NOMO-1 treated with dmso at 0.1 percent for 144 hours (cell line): ENCODE results near the gene MAMDC2.
"Not testable (repeated sequence)": the region's sequence is repeated elsewhere in the genome, so short reads cannot be mapped to it uniquely, and the experiment has no call there.

Experiments used
- DNase-seq: peaks from one replicate; lab custom pipeline; 2025; ENCODE audit not compliant: unreplicated experiment; lab: John Stamatoyannopoulos, UW

The MAMDC2 gene

DNA sequence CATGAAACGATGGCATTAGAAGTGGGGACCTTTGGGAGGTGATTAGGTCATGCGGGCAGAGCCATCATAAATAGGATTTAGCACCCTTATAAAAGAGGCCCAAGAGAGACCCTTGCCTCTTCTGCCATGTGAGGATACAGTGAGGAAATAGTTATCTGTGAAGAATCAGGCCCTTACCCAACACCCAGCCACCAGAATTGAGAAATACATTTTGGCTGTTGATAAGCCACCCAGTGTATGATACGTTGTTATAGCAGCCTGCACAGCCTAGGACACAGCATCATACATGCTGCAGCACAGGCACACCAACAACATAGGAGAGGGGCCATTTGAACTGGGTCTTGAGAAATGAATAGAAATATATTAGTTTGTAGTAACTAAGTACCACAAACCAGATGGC lies 8.0 kb upstream of the MAMDC2 start:
- DNase-seq = no peak

DNA sequence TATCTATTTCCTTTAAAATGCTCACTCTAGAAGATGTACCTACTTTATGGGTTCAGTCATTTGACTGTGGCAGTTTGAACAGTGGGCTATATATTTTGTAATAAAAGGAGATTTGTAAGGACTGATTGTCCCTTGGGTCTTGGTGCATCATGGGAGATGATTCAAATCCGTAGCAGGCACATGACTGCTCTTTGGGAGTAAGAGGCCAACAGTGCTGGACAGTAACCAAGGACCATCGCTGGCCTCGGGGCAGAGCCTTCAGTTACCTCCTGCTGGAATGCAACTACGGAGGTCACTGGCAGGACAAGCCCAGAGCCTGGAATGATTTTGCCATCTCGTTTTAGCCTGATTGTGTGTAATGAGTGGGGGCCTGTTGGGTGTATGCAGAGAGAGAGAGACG lies 7.0 kb upstream of the MAMDC2 start:
- no peak for DNase-seq

DNA sequence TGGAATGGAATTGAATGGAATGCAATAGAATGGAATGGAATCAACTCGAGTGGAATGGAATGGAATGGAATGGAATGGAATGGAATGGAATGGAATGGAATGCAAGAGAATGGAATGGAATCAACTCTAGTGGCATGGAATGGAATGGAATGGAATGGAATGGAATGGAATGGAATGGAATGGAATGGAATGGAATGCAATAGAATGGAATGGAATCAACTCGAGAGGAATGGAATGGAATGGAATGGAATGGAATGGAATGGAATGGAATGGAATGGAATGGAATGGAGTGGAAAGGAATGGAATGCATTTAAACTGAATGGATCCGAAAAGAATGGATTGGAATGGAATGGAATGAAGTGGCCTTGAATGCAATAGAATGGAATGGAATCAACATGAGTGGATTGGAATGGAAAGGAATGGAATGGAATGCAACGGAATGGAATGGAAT lies 5.5 kb upstream of the MAMDC2 start:
- DNase-seq = not testable (repeated sequence)

DNA sequence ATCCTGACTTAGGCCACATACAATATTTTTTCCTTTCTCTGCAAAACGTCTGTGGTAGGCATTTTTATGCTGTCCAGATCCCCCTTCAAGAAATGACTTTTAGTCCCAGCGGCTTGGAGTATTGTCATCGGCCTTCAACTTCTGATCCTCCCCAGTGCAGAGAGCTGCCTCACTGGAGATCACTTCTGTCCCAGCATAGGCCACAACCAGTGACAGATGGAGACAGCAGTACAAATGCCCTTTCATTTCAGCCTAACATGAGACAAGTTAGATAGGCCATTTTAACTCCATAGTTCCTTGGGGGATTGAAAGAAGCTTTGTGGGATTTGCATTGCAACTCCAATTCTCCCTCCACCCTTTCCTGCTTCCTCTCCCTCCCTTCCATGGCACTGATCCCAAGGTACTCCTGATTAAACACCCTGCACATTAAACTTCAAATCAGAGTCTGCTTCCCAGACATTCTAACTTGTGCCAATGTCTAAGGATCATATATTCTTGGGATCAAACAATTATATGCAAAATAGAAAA lies 3.2 kb upstream of the MAMDC2 start:
- DNase-seq = no peak

DNA sequence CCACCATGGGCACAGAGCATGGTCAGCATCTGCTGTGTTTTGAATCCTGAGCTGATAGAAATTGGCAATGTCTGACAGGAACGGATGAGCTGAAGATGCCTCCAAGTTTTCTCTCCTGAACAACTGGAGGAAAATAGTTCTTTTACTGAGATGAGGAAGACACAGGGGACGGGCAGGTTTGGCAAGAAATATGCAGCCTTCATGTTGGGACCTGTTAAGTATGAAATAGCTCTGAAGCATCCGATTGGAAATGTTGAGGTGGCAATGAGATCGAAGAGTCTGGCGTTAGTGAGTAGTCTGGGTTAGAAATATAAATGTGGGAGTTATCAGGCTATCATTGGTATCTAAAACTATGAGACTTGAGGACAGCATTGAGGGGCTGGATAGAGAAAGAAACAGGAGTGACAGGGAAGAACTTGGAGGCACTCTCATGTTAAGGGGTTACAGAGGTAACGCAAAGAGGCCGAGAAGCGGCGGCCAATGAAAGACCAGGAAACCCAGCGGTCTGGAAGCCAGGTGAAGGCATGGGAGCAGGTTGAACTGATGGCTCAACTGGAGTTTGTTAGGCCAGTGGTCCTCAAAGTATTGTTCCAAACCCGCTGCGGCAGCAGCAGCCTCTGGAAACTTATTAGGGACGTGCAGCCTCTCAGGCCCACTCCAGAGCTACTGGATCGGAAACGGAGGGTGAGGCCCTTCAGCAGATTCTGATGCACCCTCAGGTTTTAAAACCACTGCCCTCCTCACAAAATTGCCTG lies 1.0 kb upstream of the MAMDC2 start:
- no peak for DNase-seq

DNA sequence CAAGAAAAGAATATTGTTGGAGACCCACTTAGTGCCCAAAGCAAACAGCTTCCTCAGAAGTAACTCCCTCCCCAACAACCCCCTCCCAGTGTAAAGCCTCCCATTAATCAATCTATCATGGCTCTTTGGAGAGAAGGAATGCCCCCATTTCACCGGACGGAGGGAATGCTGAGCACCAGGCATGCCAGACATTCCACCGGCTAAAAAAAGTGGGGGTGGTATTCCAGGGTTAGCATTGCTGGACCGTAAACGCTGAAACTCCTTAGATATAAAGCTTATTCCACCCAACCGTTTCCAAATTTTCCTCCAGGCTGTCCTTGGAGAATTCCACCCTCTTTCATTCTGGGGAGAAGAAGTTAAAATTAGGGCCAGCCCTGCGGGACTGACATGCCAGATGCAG lies 363 bp upstream of the MAMDC2 start:
- no peak for DNase-seq

DNA sequence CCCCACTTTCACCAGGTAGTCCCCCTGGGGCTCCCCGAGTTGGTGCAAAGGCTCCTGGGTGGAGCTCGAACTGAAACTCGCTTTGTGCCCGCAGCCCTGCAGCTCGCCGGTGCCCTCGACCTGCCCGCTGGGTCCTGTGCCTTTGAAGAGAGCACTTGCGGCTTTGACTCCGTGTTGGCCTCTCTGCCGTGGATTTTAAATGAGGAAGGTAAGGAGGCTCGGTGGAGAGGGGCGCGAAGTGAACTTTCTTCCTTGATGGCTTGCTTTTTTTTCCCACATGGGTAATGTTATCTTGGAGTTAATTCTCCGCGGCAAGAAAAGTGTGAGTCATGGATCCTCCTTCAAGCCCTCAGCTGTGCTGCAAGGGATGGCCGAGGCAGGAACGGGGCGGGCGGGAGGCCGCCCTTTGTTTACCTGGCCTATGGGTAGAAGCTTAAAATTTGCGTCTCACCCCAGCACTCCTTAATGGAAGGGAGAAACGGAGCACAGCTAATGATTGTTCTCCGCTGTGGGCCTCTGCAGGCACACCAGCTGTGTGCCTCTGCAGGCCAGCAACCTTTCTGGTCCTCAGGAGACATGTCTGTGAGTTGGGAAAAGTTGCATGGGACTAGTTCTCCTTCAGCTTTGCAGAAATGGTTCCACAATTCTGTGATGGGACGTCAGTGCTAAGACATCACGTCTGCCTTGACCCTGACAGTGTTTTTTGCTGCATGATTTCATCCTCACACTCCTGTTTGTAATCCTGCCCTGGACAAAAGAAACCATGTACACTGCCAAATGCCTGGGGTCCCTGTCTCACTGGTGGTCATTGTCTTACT lies 1.1 kb downstream of the MAMDC2 start:
- DNase-seq = no peak

DNA sequence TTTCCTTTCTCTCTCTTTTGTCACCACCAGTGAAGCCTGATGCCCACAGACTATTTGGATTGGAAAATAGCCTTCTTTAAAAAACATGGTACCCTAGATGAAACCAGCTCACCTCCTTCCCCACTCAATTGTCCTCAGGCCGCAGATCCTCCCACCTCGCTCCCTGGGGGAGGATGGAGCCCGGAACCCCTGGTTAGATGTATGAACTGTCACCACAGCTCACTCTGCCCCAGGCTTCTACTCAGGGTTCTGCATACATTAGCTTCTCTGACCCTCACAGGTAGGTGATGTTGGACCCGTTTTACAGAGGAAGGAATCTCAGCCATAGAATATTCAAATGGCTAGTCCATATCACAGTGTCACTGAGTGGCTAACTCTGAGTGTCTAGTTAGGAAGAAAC lies 1.8 kb downstream of the MAMDC2 start:
- no peak for DNase-seq

DNA sequence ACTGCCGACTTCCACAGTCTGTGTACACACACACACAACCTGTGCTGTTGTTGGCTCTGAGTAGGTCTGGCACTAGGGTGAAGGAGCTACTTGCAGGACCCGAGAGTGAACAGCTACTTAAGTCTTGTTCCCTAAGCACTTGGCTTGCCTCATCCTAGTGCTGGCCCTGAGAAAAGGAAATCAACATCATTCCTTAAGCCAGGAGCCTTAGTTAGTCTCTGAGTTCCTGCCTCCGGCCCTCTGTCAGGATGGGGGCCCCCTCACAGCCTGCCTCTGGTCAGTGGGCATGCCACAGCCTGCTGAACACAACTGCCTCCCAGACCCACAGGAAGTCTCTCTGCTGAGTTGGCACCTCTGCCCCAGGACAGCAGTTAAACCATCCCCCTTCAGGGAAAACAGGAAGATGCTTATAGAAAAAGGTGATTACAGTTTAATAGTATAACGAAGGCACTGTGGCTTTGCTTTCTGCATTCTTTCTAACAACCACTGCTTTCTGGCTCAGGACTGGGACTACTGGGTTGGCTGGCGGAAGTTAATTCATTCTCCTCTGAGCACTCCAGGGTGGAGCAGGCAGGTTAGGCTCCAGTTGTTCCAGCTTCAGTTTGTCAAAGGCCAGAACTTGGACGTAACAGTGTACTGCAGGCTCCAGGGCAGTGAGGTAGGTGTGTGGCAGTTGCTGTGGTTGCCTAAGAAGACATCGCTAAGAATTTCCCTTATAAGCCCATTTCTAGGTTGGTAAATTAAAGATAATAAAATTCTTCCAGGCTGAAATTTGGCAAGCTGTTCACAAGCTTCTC lies 2.8 kb downstream of the MAMDC2 start:
- DNase-seq = no peak

DNA sequence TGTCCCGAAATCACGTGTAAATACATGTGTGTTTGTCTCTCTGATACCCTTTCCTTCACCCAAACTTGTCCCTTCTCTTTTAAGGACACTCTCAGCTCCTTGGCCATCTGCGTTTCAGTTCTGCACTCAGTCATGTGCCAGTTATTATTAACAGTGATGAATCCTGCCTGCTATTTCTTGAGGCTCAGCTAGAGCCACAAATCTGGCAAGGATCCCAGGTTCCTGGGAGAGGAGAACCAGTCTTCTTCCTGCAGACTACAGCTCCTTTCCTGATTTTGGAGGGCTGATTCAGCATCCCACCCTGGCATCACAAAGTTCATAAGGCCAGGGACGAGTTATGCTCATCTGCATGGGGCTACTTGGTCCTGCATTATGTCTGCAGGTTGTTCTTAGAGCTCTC lies 5.6 kb downstream of the MAMDC2 start:
- no peak for DNase-seq

DNA sequence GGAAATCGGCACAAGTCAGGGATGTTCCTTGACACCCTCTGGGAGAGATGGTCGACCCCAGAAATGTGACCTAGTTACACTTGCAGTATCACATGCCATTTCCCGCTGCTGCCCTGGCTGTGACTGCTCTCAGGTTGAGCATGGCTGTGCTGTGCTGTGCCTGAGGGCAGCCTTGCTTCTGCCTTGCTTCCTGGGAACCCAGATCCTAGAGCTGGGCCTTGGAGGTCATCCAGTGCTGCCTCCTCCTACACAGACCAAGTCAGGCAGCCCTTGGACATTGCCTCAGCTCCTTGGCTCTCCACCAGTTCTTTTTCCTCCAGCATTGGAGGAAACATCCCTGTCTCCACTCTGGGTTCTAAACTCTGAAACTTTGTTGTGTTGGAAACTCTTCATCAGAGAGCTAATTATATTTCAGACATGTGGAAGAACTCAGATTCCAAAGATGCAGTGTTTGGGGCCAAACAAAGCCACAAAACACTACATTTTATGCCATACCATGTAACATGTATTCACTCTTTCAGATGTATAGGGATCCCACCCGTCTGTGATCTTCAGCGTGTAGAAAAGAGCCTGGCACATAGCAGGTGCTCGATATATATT lies 6.1 kb downstream of the MAMDC2 start:
- DNase-seq = no peak

DNA sequence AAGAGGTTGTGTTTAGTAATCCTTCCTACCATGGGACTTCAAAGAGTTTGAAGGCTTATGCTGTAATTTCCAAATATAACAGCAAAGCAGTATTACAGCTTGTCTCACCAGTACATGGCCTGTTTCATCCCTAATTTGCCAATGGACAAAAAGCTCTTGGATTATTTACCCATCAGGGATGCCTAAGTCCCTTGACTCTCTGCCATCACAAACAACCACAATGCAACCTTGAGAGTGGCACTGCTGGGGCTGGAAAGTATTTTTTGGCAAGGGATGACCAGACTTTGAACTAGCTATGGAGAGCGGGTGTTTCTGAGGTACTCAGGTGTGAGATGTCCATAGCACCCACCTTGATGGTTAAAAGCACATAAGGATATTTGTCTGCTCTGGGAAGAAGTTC lies 9.1 kb downstream of the MAMDC2 start:
- no peak for DNase-seq

DNA sequence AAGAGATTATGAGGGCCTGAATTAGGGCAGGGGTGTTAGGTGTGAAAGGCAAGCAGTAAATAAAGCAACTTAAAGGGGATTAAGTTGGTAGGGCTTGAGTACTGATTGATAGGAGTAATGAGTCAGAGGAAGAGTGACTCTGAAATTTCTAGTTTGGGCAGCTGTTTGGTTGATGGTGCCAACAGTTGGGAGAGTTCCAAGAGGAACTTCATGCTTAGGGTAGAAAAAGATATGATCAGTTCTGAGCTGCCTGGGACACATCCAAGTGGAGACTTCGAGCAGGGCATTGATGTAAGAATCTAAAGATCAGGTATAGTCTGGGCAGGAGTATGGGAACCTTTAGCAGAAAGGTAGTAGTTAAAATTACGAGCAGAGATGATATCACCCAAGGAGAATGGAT lies 10.2 kb downstream of the MAMDC2 start:
- no peak for DNase-seq

DNA sequence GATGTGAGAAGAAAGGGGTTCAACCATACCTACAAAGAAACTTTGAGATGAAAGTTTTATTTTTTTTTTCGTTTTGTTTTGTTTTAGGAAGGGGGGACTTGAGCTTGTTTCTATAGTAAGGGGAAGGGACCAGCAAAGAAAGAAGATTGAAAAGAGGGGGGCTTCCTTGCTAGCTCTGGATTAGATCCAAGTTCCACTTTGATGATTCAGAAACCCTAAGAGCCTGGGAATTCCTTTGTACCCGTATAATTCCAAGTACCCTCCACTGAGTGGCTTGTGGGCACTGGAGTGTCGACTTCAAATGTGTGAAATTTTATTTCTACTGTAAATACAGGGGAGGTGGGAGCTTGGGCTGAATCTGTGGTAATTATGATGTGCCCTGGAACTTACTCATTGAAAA lies 10.9 kb downstream of the MAMDC2 start:
- no peak for DNase-seq

DNA sequence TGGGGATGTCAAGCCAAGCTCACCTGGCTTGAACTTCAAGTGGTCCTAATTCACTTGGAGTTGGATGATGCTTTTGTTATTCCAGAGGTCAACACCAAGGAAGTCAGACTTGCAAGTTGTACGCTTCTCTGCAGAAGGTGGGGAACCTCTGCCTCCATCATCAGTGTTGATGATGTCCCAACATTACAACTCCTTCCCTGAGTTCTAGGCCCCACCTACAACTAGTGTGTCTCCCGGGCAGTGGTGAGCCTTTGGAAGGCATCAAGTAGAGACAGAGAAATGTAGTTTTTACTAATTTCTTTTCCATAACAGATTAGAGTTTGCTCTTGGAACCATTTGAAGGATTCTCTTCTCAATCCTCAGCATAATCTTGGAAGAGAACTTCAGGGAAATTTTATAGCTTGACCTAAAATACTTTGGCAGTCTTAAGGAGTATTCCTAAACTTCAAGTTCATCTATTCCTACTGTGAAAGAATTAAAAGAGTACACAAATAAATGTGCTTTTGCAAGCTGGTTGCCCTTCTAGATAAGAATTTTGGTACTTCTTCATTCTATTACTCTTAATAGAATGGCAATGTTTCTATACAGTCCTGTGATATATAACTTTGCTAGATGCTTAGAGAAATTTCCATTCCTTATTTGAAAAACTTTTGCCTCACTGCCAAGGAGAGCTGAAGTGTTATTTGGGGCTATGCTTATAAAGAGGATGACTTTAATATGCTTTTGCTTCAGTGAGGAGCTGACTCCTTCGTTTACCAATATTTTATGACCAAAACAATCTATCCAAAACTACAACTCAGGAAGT lies 12.0 kb downstream of the MAMDC2 start:
- DNase-seq = no peak

DNA sequence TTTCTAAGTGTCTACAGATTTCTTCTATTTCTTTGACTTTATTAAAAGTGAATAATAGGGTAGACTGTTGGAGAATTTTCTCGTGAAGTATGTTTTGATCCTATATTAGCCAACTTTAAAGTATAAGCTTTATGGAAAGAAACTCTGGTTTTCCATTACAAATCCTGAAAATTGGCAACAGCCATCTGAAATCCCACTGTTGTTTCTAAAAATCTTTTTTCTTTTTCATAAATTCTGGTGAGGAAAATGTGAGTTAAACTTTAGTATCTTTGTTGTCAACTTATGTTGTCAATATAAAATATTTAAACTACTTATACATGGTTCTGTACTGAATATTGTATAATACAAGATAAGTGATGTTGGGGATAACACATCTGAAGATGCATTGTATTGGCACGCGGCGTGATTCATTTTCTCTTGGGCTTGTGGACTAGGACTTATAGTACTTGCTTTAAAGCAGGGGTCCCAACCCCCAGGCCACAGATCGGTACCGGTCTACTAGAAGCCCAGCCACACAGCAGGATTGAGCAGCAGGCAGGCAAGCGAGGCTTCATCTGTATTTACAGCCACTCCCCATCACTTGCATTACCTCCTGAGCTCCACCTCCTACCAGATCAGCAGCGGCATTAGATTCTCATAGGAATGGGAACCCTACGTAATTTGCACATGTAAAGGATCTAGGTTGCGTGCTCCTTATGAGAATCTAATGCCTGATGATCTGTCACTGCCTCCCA lies 12.7 kb downstream of the MAMDC2 start:
- no peak for DNase-seq

DNA sequence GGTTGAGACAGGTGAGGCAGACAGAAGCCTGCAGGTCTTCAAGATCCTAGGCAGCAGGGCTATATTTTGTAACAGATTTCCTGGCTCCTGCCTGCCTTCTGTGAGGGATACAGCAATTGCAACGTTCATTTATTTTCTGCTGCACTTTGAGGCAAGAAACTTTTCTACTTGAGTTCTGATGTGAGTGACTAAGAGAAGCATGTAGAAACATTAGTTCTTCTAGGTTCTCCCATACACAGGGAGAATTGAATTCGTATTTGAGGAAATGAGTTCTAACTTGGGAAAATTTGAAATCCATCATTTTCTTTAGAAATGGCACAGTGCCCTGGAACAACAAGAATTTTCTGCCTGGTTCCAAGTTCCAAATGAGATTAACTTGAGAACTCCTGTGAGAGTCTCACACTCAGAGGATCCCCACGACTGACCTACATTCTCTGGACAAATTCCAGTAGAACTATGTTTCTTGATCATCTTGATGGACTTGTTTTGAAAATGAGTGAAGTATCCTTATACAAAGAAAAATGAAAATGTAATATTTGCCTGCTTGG lies 15.0 kb downstream of the MAMDC2 start:
- no peak for DNase-seq

DNA sequence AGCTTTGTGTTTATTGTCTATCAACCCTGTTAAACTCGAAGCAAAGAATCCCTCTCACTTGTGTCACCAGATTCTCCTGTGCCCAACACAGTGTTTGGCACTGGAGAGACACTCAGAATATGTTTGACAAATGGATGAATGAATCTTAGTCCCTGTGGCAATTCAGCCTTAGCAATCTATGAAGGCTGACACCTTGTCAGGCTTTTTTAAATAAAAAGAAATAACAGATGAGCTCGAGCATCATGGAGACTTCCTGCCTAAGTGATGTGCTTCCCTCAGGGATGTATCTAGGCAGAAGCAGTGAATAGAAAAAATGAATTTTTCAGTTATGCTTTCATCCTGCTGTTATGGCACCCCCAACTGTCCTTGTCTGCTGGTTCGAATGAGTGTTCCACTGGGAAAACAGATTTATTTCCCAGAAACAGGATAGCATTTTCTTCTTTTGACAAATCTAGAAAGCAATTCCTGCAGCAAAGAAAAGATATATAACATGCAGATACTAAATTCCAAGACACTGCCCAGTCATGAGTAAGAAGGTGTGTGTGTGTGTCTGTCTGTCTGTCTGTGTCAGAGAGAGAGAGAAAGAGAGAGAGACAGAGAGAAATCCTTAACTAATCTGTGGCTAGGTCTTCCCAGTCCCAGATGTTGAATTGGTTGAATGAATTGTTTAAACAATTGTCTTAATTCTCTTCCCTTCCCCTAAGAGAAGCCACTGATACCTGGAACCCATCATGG lies 16.7 kb downstream of the MAMDC2 start:
- DNase-seq = no peak
